Measurements from ENCODE around the gene BTN3A1.

BTN3A1 gene

GRCh38 chr6:26379740-26380139 lies 22.3 kb upstream of the BTN3A1 start:
- no peak for DNase-seq
- ATAC-seq: no peak

- ATAC-seq (no peak), DNase-seq (no peak)
These were observed 21.8 kb upstream of the BTN3A1 start for GRCh38 chr6:26380256-26380655.

GRCh38 chr6:26382121-26382520 lies 20.0 kb upstream of the BTN3A1 start:
- no peak for DNase-seq
- no peak for ATAC-seq

- peak; percentile 26 for DNase-seq
- ATAC-seq: peak; percentile 55
These were observed 18.3 kb upstream of the BTN3A1 start for GRCh38 chr6:26383624-26384417.

GRCh38 chr6:26385734-26386125 lies 16.3 kb upstream of the BTN3A1 start:
- no peak for DNase-seq
- ATAC-seq: no peak

- ATAC-seq: no peak
- DNase-seq: no peak
These were observed 14.5 kb upstream of the BTN3A1 start for GRCh38 chr6:26387565-26387964.

GRCh38 chr6:26388014-26388413 lies 14.1 kb upstream of the BTN3A1 start:
- DNase-seq (no peak), ATAC-seq (no peak)

- DNase-seq (no peak), ATAC-seq (no peak)
These were observed 13.6 kb upstream of the BTN3A1 start for GRCh38 chr6:26388441-26388840.

GRCh38 chr6:26389349-26389894 lies 12.7 kb upstream of the BTN3A1 start:
- ATAC-seq: peak; percentile 28
- DNase-seq: no peak

GRCh38 chr6:26390531-26390930 lies 11.5 kb upstream of the BTN3A1 start:
- DNase-seq (no peak), ATAC-seq (no peak)

- ATAC-seq (no peak), DNase-seq (no peak)
These were observed 9.0 kb upstream of the BTN3A1 start for GRCh38 chr6:26392932-26393636.

GRCh38 chr6:26394289-26394688 lies 7.8 kb upstream of the BTN3A1 start:
- ATAC-seq: no peak
- no peak for DNase-seq

- no peak for ATAC-seq
- DNase-seq: no peak
These were observed 3.5 kb upstream of the BTN3A1 start for GRCh38 chr6:26398555-26398954.

- no peak for DNase-seq
These were observed 1.4 kb upstream of the BTN3A1 start for GRCh38 chr6:26400626-26401025.

GRCh38 chr6:26401389-26401986 lies 587 bp upstream of the BTN3A1 start:
- ATAC-seq: no peak

More at GRCh38 chr6:26400626-26401025, 1.4 kb upstream of the BTN3A1 start:
- ATAC-seq: no peak

GRCh38 chr6:26403893-26404292 lies 1.8 kb downstream of the BTN3A1 start:
- ATAC-seq: no peak
- DNase-seq: no peak

More at GRCh38 chr6:26401389-26401986, 587 bp upstream of the BTN3A1 start:
- DNase-seq: no peak

GRCh38 chr6:26404546-26404945 lies 2.5 kb downstream of the BTN3A1 start:
- ATAC-seq (no peak), DNase-seq (no peak)

- ATAC-seq (no peak), DNase-seq (no peak)
These were observed 7.0 kb downstream of the BTN3A1 start for GRCh38 chr6:26408828-26409730.

GRCh38 chr6:26411751-26412150 lies 9.7 kb downstream of the BTN3A1 start:
- ATAC-seq (no peak), DNase-seq (no peak)

GRCh38 chr6:26412228-26412627 lies 10.2 kb downstream of the BTN3A1 start:
- ATAC-seq (no peak), DNase-seq (no peak)

- ATAC-seq (no peak), DNase-seq (no peak)
These were observed 10.9 kb downstream of the BTN3A1 start for GRCh38 chr6:26412954-26413353.

GRCh38 chr6:26414281-26414680 lies 12.2 kb downstream of the BTN3A1 start:
- ATAC-seq: no peak

More at GRCh38 chr6:26414281-26414680, 12.2 kb downstream of the BTN3A1 start:
- no peak for DNase-seq

All from stimulated activated naive CD8-positive, alpha-beta T cell treated with anti-CD3 and anti-CD28 coated beads, Interleukin-15, Interleukin-2, amounts not matched to agents 100 U/mL and 50 U/mL, for 24 hours (primary cell).